Esophagus mucosa (tissue), 1 donor: ENCODE data around the gene GLTP. TPM values are rescaled to one million over a fixed set of nuclear protein-coding genes. Genes with fewer than 3 reads are reported as not detected.

Experiments used
- ATAC-seq: fragments of 200-7000 bp; cut with Tn5 transposase; one replicate; pipeline ENCODE4 v1.9.1; 2020
- total RNA-seq: library from RNA; stranded (reverse); gene quantifications from one replicate; pipeline ENCODE4 v1.2.4, GENCODE V29; 2023
- donor health status: DM: yes; HTN: yes; CAD: no.

GLTP gene
- total RNA-seq, 1 donor from 2014 or later: 362 TPM

DNA sequence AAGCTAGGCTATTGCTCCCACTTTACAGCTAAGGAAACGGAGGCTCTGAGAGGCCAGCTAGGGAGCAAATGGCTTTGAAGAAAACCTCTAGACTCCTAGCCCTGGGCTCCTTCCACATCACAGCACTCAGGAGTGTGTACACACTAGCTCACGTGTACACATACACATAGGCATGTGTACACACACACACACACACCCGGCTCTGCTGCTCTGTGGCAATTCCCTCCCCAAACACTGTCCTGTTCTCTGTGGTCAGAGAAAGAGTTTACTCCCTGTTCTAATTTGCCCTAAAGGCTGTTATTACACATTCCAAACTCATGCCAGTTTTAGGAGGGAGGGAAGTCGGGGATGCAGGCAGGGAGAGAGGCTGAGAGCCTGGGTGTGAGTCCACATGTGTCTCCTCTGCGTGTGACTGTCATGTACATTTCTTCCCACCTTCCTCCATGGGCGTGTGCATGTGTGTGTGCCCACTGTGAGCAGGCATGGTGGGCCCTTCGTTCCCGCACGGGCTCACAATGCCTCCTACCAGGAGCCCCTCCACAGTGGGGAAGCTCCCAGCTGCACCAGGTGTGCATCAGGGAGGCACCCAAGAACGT is 61.3 kb downstream of the GLTP start:
- peak; percentile 61 for ATAC-seq

DNA sequence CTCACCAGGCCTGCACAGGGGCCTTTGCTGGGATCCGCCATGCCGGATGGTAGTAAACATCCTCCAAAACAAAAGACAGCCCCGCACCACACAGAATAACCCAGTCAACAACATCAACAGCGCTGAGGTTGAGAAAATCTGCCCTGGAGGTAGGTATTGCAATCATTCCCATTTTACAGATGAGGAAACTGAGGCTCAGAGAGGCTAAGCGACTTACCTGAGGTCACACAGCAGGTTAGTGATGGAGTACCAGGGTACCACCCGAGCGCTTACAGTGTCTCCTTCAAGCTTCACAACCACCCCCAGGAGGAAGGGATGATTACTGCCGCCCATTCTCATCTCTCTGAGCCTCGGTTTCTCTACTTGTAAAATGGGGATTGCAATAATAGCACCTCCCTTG is 62.1 kb downstream of the GLTP start:
- ATAC-seq: no peak

DNA sequence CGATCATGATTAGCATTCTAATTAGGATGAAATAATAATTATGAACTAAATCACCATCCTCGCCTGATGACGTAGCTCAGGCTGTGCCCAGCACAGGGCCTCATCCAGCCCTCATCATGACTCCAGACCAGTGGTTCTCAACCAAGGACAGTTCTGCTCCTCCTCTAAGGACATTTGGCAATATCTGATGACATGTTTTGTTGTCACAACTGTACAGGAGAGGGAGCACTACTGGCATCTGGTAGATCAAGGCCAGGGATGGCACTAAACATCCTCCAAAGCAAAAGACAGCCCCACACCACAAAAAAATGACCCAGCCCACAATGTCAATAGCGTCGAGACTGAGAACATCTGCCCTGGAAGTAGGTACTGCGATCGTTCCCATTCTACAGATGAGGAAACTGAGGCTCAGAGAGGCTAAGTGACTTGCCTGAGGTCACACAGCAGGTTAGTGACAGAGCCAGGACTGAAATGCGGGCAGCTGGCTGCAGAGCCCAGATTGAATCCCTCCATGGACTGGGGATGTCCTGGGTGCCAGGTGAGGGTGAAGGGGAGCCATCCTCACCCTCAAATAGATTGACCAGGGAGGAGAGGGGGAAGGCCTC is 62.6 kb downstream of the GLTP start:
- no peak for ATAC-seq

- no peak for ATAC-seq
These were observed 63.5 kb downstream of the GLTP start for GRCh38 chr12:109816870-109817269.

DNA sequence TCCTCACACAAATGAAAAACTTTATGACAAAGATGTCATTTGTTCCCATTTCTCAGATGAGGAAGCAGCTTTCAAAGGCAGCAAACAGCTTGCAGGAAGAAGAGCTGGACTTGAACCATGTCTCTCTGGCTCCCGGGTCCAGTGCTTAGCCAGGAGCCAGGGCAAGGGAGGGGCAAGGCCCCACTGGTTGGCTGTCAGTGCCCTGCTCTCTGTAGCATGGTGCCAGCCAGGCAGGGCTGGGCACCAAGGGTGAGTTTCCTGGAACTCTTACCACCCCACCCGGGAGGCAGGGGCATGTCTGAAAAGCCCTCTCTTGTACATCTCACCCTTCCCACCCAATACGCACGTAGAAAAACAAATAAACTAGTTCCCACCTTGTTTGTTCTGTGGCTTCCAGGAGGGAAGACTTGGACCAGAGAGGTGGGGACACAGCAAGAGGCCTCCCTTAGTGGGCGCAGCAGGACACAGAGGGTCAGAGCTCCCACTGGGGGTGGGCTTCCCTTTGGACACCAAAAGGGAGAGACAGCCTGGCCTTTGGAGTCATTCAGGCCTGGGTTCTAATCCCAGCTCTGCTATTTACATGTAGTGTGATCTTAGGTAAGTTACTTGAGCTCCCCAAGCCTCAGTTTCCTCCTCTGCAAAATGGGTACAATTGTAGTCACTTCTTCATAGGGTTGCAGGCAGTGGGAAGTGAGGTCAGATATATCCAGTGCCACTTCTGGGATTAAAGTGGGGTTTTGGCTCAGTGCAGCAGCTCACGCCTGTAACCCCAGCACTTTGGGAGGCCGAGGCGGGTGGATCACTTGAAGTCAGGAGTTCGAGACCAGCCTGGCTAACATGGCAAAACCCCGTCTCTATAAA is 64.4 kb downstream of the GLTP start:
- no peak for ATAC-seq

DNA sequence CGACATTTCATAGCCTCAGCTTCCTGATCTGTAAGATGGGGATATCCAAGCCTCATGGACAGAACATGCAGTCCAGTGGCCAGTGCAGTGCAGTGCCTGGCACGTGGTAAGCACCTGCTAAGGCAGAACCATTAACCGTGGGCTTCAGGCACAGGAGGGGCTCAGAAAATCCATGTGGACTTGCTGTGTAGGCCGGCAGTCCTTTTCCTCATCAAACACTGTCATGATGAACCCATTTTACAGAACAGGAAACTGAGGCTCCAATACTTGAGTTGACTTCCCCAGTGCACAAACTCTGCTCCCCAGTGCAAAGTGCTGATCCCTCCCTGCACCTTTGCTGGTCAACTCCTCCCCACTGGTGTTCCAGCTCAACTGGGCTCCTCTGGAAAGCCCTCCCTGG is 65.1 kb downstream of the GLTP start:
- no peak for ATAC-seq

DNA sequence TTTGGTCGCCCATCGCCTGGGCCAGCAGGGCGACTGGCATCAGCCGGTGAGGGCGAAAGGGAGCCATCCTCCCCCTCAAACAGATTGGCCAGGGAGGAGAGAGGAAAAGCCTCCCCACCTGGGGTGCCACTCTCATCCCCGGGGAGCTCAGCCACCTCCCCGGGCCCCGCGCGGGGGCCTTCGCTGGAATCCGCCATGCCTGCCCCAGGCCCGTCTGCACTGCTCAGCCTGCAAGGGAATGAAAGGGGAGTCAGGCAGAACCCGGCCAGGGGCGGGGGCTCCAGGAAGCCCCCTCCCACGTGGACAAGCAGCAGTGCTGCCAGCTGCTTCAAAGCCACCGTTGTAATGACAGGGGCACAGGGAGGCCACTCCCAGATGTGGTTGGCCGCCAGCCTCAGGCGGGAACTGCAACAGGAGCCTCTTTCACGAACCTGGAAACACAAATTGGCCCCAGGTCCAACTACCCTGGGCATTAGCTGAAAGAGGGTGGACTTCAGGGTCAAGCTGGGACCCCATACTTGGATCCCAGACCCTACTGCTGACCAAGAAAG is 65.7 kb downstream of the GLTP start:
- no peak for ATAC-seq

DNA sequence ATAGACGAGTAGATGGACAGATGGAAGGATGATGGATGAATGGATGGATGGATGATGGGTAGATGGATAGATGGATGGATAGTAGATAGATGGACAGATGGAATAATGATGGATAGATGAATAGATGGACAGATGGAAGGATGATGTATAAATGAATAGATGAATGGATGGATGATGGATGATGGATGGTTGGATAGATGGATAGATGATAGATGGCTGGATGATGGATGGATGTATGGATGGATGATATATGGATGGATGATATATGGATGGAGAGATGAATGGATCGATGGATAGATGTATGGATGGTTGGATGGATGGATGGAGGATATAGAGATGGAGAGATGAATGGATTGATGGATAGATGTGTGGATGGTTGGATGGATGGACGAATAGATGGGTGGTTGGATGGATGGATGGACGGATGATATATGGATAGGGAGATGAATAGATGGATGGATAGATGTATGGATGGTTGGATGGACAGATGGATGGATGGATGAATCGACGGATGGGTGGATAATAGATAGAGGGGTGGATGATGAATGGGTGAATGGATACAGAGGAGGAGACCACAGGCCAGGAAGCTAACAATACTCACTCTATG is 66.4 kb downstream of the GLTP start:
- ATAC-seq: no peak

DNA sequence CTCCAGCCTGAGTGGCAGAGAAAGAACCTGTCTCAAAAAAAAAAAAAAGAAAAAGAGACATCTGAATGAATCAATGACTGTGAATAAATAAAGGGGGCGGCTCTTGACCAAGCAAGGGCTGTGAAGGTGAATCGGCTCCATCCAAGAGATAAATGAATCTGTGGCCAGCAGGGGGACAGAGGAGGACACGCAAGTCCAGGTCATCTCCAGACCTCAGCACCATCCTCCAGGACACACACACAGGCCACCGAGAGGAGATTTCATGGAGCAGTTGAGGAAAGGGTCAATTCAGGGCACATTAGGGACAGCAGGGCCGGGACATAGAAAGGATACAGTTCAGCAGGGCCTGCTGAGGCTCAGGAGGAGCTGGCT is 68.7 kb downstream of the GLTP start:
- no peak for ATAC-seq

GRCh38 chr12:109810954-109811623 is 69.3 kb downstream of the GLTP start:
- ATAC-seq: no peak

DNA sequence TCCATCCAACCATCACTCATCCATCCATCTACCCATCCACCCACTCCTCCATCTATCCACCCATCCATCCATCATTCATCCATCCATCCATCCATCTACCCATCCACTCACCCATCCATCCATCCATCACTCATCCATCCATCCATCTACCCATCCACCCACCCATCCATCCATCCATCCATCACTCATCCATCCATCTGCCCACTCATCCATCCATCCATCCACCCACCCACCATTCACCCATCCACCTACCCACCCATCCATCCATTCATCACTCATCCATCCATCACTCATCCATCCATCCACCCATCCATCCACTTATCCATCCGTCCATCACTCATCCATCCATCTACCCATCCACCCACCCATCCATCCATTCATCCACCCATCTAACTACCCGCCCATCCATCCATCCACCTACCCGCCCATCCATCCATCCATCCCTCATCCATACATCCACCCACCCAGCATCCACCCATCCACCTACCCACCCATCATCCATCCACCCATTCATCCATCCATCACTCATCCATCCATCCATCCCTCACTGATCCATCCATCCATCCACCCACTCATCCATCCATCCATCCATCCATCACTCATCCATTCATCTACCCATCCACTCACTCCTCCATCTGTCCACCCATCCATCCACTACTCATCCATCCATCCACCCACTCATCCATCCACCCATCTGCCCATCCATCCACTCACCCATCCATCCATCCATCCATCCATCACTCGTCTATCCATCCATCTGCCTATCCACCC is 71.3 kb downstream of the GLTP start:
- no peak for ATAC-seq

DNA sequence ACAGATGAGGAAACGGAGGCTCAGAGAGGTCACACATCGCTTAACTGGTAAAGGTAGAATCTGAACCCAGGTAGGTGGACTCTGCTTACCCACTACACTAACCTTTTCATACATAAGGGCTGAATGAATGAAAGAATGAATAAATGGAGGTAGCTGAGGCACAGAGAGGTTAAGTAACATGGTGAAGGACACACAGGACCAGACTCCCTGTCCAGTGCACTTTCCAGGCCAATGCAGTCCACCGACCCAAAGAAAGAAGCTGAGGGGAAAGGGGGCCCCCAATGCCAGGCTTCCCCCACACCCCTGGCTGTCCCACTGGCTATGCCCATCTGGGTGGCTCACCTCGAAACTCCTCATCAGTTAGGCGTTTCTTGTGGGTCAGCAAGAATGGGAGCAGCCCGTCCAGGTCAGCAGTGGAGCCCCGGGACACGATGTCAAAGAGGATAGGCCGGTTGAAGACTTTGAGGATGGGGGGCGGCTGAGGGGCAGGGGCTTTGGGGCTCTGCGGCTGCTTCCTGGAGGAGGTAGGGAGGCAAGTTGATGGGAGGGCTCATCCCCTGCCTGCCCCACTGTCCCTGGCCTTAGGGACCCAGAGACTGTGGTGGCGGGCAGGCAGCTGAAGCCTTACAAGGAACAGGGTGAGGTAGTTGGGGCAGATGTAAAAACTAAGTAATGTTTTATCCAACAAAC is 72.2 kb downstream of the GLTP start:
- no peak for ATAC-seq

GRCh38 chr12:109804820-109805761 is 75.2 kb downstream of the GLTP start:
- ATAC-seq: peak; percentile 77

DNA sequence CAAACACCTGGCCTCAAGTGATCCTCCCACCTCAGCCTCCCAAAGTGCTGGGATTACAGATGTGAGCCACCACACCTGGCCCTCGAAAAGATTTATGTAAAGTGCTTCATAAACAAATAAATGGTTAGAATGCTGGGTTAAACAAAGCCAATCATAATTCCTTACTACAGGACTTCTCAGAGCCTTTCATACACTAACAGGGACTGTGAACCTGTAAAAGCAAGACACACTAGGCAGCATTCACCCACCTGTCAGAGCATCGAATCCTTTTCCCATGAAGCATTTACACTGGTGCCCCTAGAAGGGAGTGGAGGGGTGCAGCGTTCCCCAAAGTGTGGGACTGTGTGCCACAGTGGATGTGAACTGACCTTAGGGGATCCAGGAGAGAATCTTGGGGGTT is 76.7 kb downstream of the GLTP start:
- no peak for ATAC-seq

DNA sequence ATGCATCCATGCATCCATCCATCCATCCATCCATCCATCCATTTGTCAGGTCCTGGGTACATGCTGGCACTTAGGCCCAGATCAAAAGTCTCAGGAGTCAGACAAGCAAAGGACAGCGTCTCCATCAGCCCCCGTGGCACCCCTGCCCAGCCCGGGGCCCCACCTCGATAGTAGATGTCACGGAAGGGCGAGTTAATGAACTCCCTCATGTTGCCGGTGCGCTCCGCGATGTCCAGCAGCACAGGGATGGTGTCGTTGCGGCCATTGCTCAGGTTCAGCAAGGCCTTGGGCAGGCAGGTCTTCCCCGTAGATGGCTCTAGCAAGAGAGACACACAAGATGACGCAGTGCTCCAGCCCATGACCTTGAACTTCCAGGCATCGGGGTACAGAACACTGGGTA is 77.5 kb downstream of the GLTP start:
- ATAC-seq: no peak

Other genes starting within 250 kb of the GLTP start
- gene FAM222A, start 166.7 kb downstream of the GLTP start, total RNA-seq: 5.4 TPM
- gene TRPV4, start 47.1 kb downstream of the GLTP start, total RNA-seq: 7.3 TPM
- gene TCHP, start 19.7 kb upstream of the GLTP start, total RNA-seq: 13.1 TPM
- 16.3 TPM for gene GIT2, start 115.8 kb upstream of the GLTP start, total RNA-seq
- 31.8 TPM for gene ANKRD13A, start 118.9 kb upstream of the GLTP start, total RNA-seq
- 3.3 TPM for gene C12orf76, start 168.0 kb upstream of the GLTP start, total RNA-seq
- 2.5 TPM for gene IFT81, start 243.8 kb upstream of the GLTP start, total RNA-seq